CD14-positive monocyte (primary cell): ENCODE measurements around the gene SLC24A3. TPM values are rescaled to one million over a fixed set of nuclear protein-coding genes. Genes with fewer than 3 reads are reported as not detected.
A peak's percentile ranks its signal among the peaks of the same experiment; 100 is the strongest.

Source experiments
- DNase-seq, 3 donors: peaks; one replicate each; pipeline ENCODE4 v3.0.0-alpha.2; 2011 to 2022
- H2AFZ ChIP-seq: 2 replicates; pipeline ENCODE4 v1.6.0; 2012; ENCODE audit warnings: mild to moderate bottlenecking, low read depth, low read length, inconsistent platforms; ENCODE audit not compliant: insufficient read depth, poor library complexity, severe bottlenecking
- H3K27ac ChIP-seq, 2 donors: 1 replicate in 1 of 2; 2 replicates in 1 of 2; pipeline ENCODE4 v1.5.1; 2012 to 2013; ENCODE audit warnings: low read length in 2 of 2, control low read depth in 1 of 2, inconsistent platforms in 1 of 2, low read depth in 1 of 2, mild to moderate bottlenecking in 1 of 2
- H3K27me3 ChIP-seq, 2 donors: one replicate each; pipeline versions ENCODE4 v1.6.0 to v1.6.1; 2011 to 2013; ENCODE audit warnings: low read length in 2 of 2; ENCODE audit not compliant: control insufficient read depth in 2 of 2, insufficient read depth in 2 of 2
- H3K36me3 ChIP-seq, 2 donors: replicated peaks in 1 of 2; 1 replicate in 1 of 2; 2 replicates in 1 of 2; pipeline versions ENCODE4 v1.5.1 to v1.6.1; 2012 to 2013; ENCODE audit warnings: low read length in 2 of 2, control low read depth in 1 of 2, inconsistent platforms in 1 of 2, mild to moderate bottlenecking in 1 of 2; ENCODE audit not compliant: insufficient read depth in 2 of 2, control insufficient read depth in 1 of 2
- H3K4me1 ChIP-seq, 2 donors: 1 replicate in 1 of 2; 2 replicates in 1 of 2; pipeline versions ENCODE4 v1.5.1 to v1.6.1; 2012 to 2013; ENCODE audit warnings: low read length in 2 of 2, control low read depth in 1 of 2, inconsistent platforms in 1 of 2, mild to moderate bottlenecking in 1 of 2, moderate library complexity in 1 of 2; ENCODE audit not compliant: insufficient read depth in 2 of 2, control insufficient read depth in 1 of 2
- H3K4me2 ChIP-seq: replicated peaks from 2 replicates; pipeline ENCODE3; 2012; ENCODE audit warnings: low read length, moderate library complexity, mild to moderate bottlenecking; ENCODE audit not compliant: poor library complexity, severe bottlenecking; ENCODE audit errors: extremely low read depth
- H3K4me3 ChIP-seq, 3 experiments: fragments of 200-600 bp in 1 of 3; sonication (generic) in 1 of 3; replicated peaks in 1 of 3; 1 replicate in 2 of 3; 2 replicates in 1 of 3; pipeline ENCODE4 v1.5.1; 2011 to 2013; ENCODE audit warnings: low read length in 3 of 3, mild to moderate bottlenecking in 3 of 3, control low read depth in 2 of 3, low read depth in 2 of 3, inconsistent platforms in 1 of 3, moderate library complexity in 1 of 3
- H3K79me2 ChIP-seq: 2 replicates; pipeline ENCODE4 v1.6.0; 2012; ENCODE audit warnings: mild to moderate bottlenecking, control low read depth, inconsistent platforms, low read length, moderate library complexity; ENCODE audit not compliant: insufficient read depth
- H3K9ac ChIP-seq: 2 replicates; pipeline ENCODE4 v1.6.0; 2017; ENCODE audit warnings: low read length, mild to moderate bottlenecking; ENCODE audit not compliant: insufficient read depth, poor library complexity, severe bottlenecking
- H3K9me3 ChIP-seq, 2 donors: replicated peaks in 1 of 2; 1 replicate in 1 of 2; 2 replicates in 1 of 2; pipeline versions ENCODE4 v1.5.1 to v1.6.1; 2012 to 2013; ENCODE audit warnings: low read length in 2 of 2, control low read depth in 1 of 2; ENCODE audit not compliant: control insufficient read depth in 1 of 2, insufficient read depth in 1 of 2
- H4K20me1 ChIP-seq: 2 replicates; pipeline ENCODE4 v1.6.0; 2012; ENCODE audit warnings: mild to moderate bottlenecking, low read length, control low read depth, moderate library complexity; ENCODE audit not compliant: insufficient read depth
- H3K27ac Mint-ChIP-seq, 7 donors: one replicate each; pipeline ENCODE4 v1.8.0; 2020; ENCODE audit warnings: mild to moderate bottlenecking in 7 of 7, mixed read lengths in 7 of 7, moderate library complexity in 6 of 7, inconsistent platforms in 2 of 7
- H3K27me3 Mint-ChIP-seq, 3 donors: one replicate each; pipeline ENCODE4 v1.8.0; 2021 to 2022; ENCODE audit warnings: low read depth in 3 of 3, mild to moderate bottlenecking in 3 of 3, mixed read lengths in 3 of 3, moderate library complexity in 3 of 3, inconsistent platforms in 1 of 3
- H3K36me3 Mint-ChIP-seq, 2 donors: one replicate each; pipeline ENCODE4 v1.8.0; 2020; ENCODE audit warnings: mixed read lengths in 2 of 2, inconsistent platforms in 1 of 2, mild to moderate bottlenecking in 1 of 2
- H3K4me1 Mint-ChIP-seq: one replicate; pipeline ENCODE4 v1.8.0; 2020; ENCODE audit warnings: mild to moderate bottlenecking, mixed read lengths
- H3K4me3 Mint-ChIP-seq, 2 donors: one replicate each; pipeline ENCODE4 v1.8.0; 2020; ENCODE audit warnings: mild to moderate bottlenecking in 2 of 2, mixed read lengths in 2 of 2, moderate library complexity in 1 of 2
- H3K9me3 Mint-ChIP-seq, 7 donors: one replicate each; pipeline ENCODE4 v1.8.0; 2020 to 2022; ENCODE audit warnings: mixed read lengths in 7 of 7, mild to moderate bottlenecking in 6 of 7, moderate library complexity in 6 of 7, inconsistent platforms in 2 of 7
- CTCF ChIP-seq: fragments of 200-600 bp; IDR thresholded peaks from one replicate; pipeline ENCODE4 v1.8.0; 2022; ENCODE audit warnings: antibody characterized with exemption, mild to moderate bottlenecking
- WGBS: methylation state at CpG from one replicate; pipeline ENCODE4 v1.1.5; 2013; ENCODE audit warnings: missing lambda C conversion rate; ENCODE audit not compliant: insufficient coverage; 5-methylcytosine and 5-hydroxymethylcytosine counted together
- intact Hi-C, 2 donors: fragments of 100-400 bp; cut with micrococcal nuclease; formaldehyde crosslinking; loops; one replicate each; pipeline versions ENCODE4 v1.15.0 to v1.15.1; 2023
- polyA plus RNA-seq, 3 donors: library from polyadenylated mRNA; depleted of rRNA in 1 of 3; unstranded in 2 of 3; stranded (reverse) in 1 of 3; fragments of 300-500 nt in 2 of 3; fragments of >200 nt in 1 of 3; fragmentation: Illumina TruSeq in 2 of 3; gene quantifications; 1 replicate in 2 of 3; 2 replicates in 1 of 3; pipeline ENCODE4 v1.2.3, GENCODE V29; 2012 to 2021

The SLC24A3 gene
- polyA plus RNA-seq, 3 donors = 0.04 to 0.08 TPM; not detected in 1

GRCh38 chr20:19697415-19697814, 485.0 kb downstream of the SLC24A3 start:
- peaks cover 0 to 3% of the 10 kb centered on the region in 2 donors for H3K36me3 Mint-ChIP-seq
- H3K9me3 Mint-ChIP-seq = peaks cover 0 to 6% (median 2%) of the 10 kb centered on the region in 7 donors
- Histone ChIP-seq H3K27ac (no peak overlapping the region), H3K4me3 (no peak overlapping the region), H3K9me3 (no peaks in the 10 kb centered on the region), H2AFZ (no peak overlapping the region), H3K9ac (no peak overlapping the region), H3K27me3 (no peaks in the 10 kb centered on the region), H3K79me2 (no peaks in the 10 kb centered on the region), H3K36me3 (no peaks in the 10 kb centered on the region), H3K4me2 (no peak overlapping the region), H4K20me1 (no peaks in the 10 kb centered on the region), H3K4me1 (peaks cover 36 to 42% of the 10 kb centered on the region in 2 donors)
- no CpG with 5 or more reads among the region's 2 CpGs for WGBS
- intact Hi-C loops = loop anchor here (5.0 to 10.0 kb wide), 3 partner anchors 60 to 297 kb away; partner anchors contain the start of gene RIN2 (in 1 of the 2)
- DNase-seq = no peak
- H3K4me3 Mint-ChIP-seq = no peak overlapping the region
- H3K4me1 Mint-ChIP-seq = peaks cover 43% of the 10 kb centered on the region
- H3K27ac Mint-ChIP-seq = no peak overlapping the region
- no peak for TF ChIP-seq CTCF
- peaks cover 0 to 7% (median 2%) of the 10 kb centered on the region in 3 donors for H3K27me3 Mint-ChIP-seq

GRCh38 chr20:19699180-19699971, 486.9 kb downstream of the SLC24A3 start:
- Histone ChIP-seq H3K4me3 (no peak overlapping the region), H3K9me3 (no peaks in the 10 kb centered on the region), H3K4me1 (peaks cover 32 to 36% of the 10 kb centered on the region in 2 donors), H2AFZ (no peak overlapping the region), H3K4me2 (no peak overlapping the region), H3K36me3 (no peaks in the 10 kb centered on the region), H4K20me1 (no peaks in the 10 kb centered on the region), H3K79me2 (no peaks in the 10 kb centered on the region), H3K27ac (no peak overlapping the region), H3K27me3 (no peaks in the 10 kb centered on the region), H3K9ac (no peak overlapping the region)
- Mint-ChIP-seq H3K27me3 (peaks cover 0 to 9% (median 2%) of the 10 kb centered on the region in 3 donors), H3K27ac (peak overlapping the region in 1 of 7 donors; percentile 5), H3K9me3 (peaks cover 0 to 11% (median 3%) of the 10 kb centered on the region in 7 donors), H3K4me3 (no peak overlapping the region), H3K36me3 (peaks cover 0 to 3% of the 10 kb centered on the region in 2 donors), H3K4me1 (peaks cover 38% of the 10 kb centered on the region)
- 77% methylated on average over 3 of the region's 4 CpGs for WGBS
- TF ChIP-seq CTCF = no peak
- DNase-seq = peak in 2 of 3 donors; percentile 16 to 57
- intact Hi-C loops = loop anchor here (5.0 to 10.0 kb wide), 3 partner anchors 58 to 295 kb away; partner anchors contain the start of gene RIN2 (in 1 of the 2)
